SK-N-SH (cell line): ENCODE results near the gene ITIH2. TPM values are rescaled to one million over a fixed set of nuclear protein-coding genes. Genes with fewer than 3 reads are reported as not detected.

Source experiments
- CTCF ChIA-PET: fragments of 300-600, 350-600 bp; formaldehyde crosslinking; extraction: SDS; loops from one replicate; lab custom pipeline; 2021; lab: Yijun Ruan, JAX
- POLR2A ChIA-PET: fragments of 350-600 bp; sonication (Branson Sonifier 250); formaldehyde crosslinking; extraction: SDS; loops from one replicate; lab custom pipeline; 2020; ENCODE audit warnings: antibody characterized with exemption, inconsistent platforms; lab: Yijun Ruan, JAX
- DNase-seq: peaks from one replicate; pipeline ENCODE4 v3.0.0; 2012
- H2AFZ ChIP-seq: fragments of 200-600 bp; sonication (generic); 2 replicates; pipeline ENCODE4 v1.8.1; 2016; ENCODE audit warnings: antibody characterized with exemption, mild to moderate bottlenecking, low read depth
- H3F3A ChIP-seq: fragments of 200-600 bp; sonication (generic); replicated peaks from 2 replicates; pipeline ENCODE3; 2016; ENCODE audit warnings: antibody characterized with exemption, mild to moderate bottlenecking; ENCODE audit not compliant: insufficient read depth
- H3K27ac ChIP-seq, 2 experiments: fragments of 200-500 bp in 1 of 2; fragments of 200-600 bp in 1 of 2; sonication (Bioruptor generic) in 1 of 2; sonication (generic), shearing (Covaris generic) in 1 of 2; 2 replicates each; pipeline versions ENCODE4 v1.5.1 to v1.6.1; 2014 to 2016; ENCODE audit warnings: low read depth in 2 of 2, inconsistent platforms in 1 of 2, low read length in 1 of 2, mild to moderate bottlenecking in 1 of 2, mixed read lengths in 1 of 2
- H3K27me3 ChIP-seq: fragments of 200-600 bp; sonication (generic), shearing (Covaris generic); 2 replicates; pipeline ENCODE4 v1.6.1; 2016; ENCODE audit warnings: mixed run types; ENCODE audit not compliant: insufficient read depth
- H3K36me3 ChIP-seq, 2 experiments: fragments of 200-500 bp in 1 of 2; fragments of 200-600 bp in 1 of 2; sonication (Bioruptor generic) in 1 of 2; sonication (generic) in 1 of 2; replicated peaks in 1 of 2; 2 replicates each; pipeline versions ENCODE3 to v1.5.1; 2014 to 2016; ENCODE audit warnings: low read length in 1 of 2, mild to moderate bottlenecking in 1 of 2; ENCODE audit not compliant: insufficient read depth in 2 of 2, control insufficient read depth in 1 of 2
- H3K4me1 ChIP-seq, 2 experiments: fragments of 200-500 bp in 1 of 2; fragments of 200-600 bp in 1 of 2; sonication (Bioruptor generic) in 1 of 2; sonication (generic), shearing (Covaris generic) in 1 of 2; 2 replicates each; pipeline versions ENCODE4 v1.5.1 to v1.6.1; 2014 to 2016; ENCODE audit warnings: low read depth in 1 of 2, low read length in 1 of 2, mixed run types in 1 of 2; ENCODE audit not compliant: insufficient read depth in 2 of 2, control insufficient read depth in 1 of 2
- H3K4me2 ChIP-seq: fragments of 200-600 bp; sonication (generic), shearing (Covaris generic); 2 replicates; pipeline ENCODE4 v1.6.1; 2017; ENCODE audit warnings: mixed run types
- H3K4me3 ChIP-seq, 2 experiments: fragments of 200-500 bp in 1 of 2; fragments of 200-600 bp in 1 of 2; sonication (Bioruptor generic) in 1 of 2; sonication (generic), shearing (Covaris generic) in 1 of 2; 2 replicates each; pipeline versions ENCODE4 v1.5.1 to v1.8.1; 2014 to 2016; ENCODE audit warnings: low read depth in 2 of 2, inconsistent platforms in 1 of 2, low read length in 1 of 2, mild to moderate bottlenecking in 1 of 2, mixed read lengths in 1 of 2, moderate library complexity in 1 of 2
- H3K79me2 ChIP-seq: fragments of 200-600 bp; sonication (generic); 2 replicates; pipeline ENCODE4 v1.8.1; 2017; ENCODE audit warnings: mild to moderate bottlenecking; ENCODE audit not compliant: insufficient read depth
- H3K9ac ChIP-seq: fragments of 200-600 bp; sonication (generic); 2 replicates; pipeline ENCODE4 v1.6.1; 2017; ENCODE audit warnings: mixed run types
- H3K9me2 ChIP-seq: fragments of 200-600 bp; sonication (generic); 2 replicates; pipeline ENCODE4 v1.6.1; 2017; ENCODE audit warnings: mixed run types
- H3K9me3 ChIP-seq: fragments of 200-600 bp; sonication (generic); 2 replicates; pipeline ENCODE4 v1.6.1; 2017; ENCODE audit warnings: mixed run types, mild to moderate bottlenecking, moderate library complexity
- H4K20me1 ChIP-seq: fragments of 200-600 bp; sonication (generic); 2 replicates; pipeline ENCODE4 v1.6.1; 2017; ENCODE audit warnings: mild to moderate bottlenecking, mixed run types; ENCODE audit not compliant: insufficient read depth
- CHD2 ChIP-seq: fragments of 150-350 bp; IDR thresholded peaks from 2 replicates; pipeline ENCODE4 v1.6.1; 2018; ENCODE audit warnings: low read length; ENCODE audit not compliant: partially characterized antibody
- EZH2phosphoT487 ChIP-seq: fragments of 200-600 bp; sonication (generic); IDR thresholded peaks from 2 replicates; pipeline ENCODE4 v1.6.1; 2017; ENCODE audit warnings: low read depth, mixed run types, mild to moderate bottlenecking, antibody characterized with exemption, moderate library complexity, borderline replicate concordance
- FOSL2 ChIP-seq: IDR thresholded peaks from 2 replicates; pipeline ENCODE4 v1.4.0; 2012; ENCODE audit warnings: low read depth, mild to moderate bottlenecking, moderate library complexity, borderline replicate concordance
- FOXM1 ChIP-seq: IDR thresholded peaks from 2 replicates; pipeline ENCODE4 v1.4.0; 2012; ENCODE audit warnings: low read depth, mild to moderate bottlenecking
- GABPA ChIP-seq: IDR thresholded peaks from 2 replicates; pipeline ENCODE4 v1.4.0; 2012; ENCODE audit warnings: low read depth, mild to moderate bottlenecking
- GATA2 ChIP-seq: sonication (generic); formaldehyde crosslinking; IDR thresholded peaks from 2 replicates; pipeline ENCODE4 v1.5.0; 2020; ENCODE audit warnings: mild to moderate bottlenecking, missing genetic modification reagents
- JUND ChIP-seq: IDR thresholded peaks from 2 replicates; pipeline ENCODE4 v1.4.0; 2012
- NFIC ChIP-seq: IDR thresholded peaks from 2 replicates; pipeline ENCODE4 v1.4.0; 2012; ENCODE audit warnings: borderline replicate concordance
- NRF1 ChIP-seq: IDR thresholded peaks from 2 replicates; pipeline ENCODE4 v1.6.1; 2012; ENCODE audit warnings: low read depth, mild to moderate bottlenecking, low read length
- RCOR1 ChIP-seq: fragments of 150-350 bp; IDR thresholded peaks from 2 replicates; pipeline ENCODE4 v1.6.1; 2017; ENCODE audit warnings: antibody characterized with exemption, low read length
- RFX5 ChIP-seq: IDR thresholded peaks from 2 replicates; pipeline ENCODE4 v1.6.1; 2012; ENCODE audit warnings: mild to moderate bottlenecking, improper control_type of control experiment, low read length
- SIN3A ChIP-seq: IDR thresholded peaks from 2 replicates; pipeline ENCODE4 v1.6.1; 2012; ENCODE audit warnings: low read depth, mild to moderate bottlenecking, low read length, moderate library complexity, borderline replicate concordance
- TAF1 ChIP-seq: IDR thresholded peaks from 2 replicates; pipeline ENCODE4 v1.6.1; 2012; ENCODE audit warnings: low read depth, mild to moderate bottlenecking, low read length, moderate library complexity, borderline replicate concordance
- TCF12 ChIP-seq: IDR thresholded peaks from 2 replicates; pipeline ENCODE4 v1.4.0; 2012
- TEAD4 ChIP-seq: IDR thresholded peaks from 2 replicates; pipeline ENCODE4 v1.4.0; 2012; ENCODE audit warnings: mild to moderate bottlenecking, borderline replicate concordance; ENCODE audit not compliant: insufficient read depth
- YY1 ChIP-seq: IDR thresholded peaks from 2 replicates; pipeline ENCODE4 v1.4.0; 2012; ENCODE audit warnings: low read depth, mild to moderate bottlenecking
- WGBS: methylation state at CpG from one replicate; pipeline ENCODE4 v1.1.6; 2017; ENCODE audit warnings: low lambda C conversion rate; 5-methylcytosine and 5-hydroxymethylcytosine counted together
- polyA plus RNA-seq, 3 experiments: library from polyadenylated mRNA; depleted of rRNA; stranded (reverse); fragments of >200 nt; gene quantifications; 2 replicates each; pipeline ENCODE4 v1.2.3, GENCODE V29; 2012
- TF ChIP-seq, protein P1 (sequence below): IDR thresholded peaks from 2 replicates; pipeline ENCODE4; 2012

Gene ITIH2
- polyA plus RNA-seq, 1 of the 3 experiments (the other 2 are of a cell fraction): not detected

DNA sequence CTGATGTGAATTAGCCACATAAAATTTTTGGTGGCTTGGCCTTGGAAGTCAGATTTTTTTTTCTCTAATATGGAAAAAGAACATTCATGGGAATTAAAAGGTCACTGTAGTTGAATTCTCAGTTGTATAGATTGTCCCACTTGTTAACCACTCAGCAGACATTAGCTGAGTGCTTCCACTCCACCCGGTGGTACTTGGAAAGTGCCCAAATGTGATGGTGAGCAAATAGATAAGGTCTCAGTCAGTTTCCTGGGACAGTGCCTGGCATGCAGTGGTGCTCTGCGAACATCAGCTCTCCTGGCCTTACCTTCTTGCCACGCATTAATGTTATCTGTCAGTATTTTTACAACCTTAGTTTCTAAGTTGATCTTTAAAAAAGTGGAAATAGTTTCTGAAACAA, 86.3 kb downstream of the ITIH2 start:
- H3K4me3 ChIP-seq: peak overlapping the region; percentile 85 to 92
- ChIA-PET CTCF (interaction anchor here (1.0 to 2.2 kb wide), 2 partner anchors 83 to 264 kb away, joined by 4 to 10 read pairs; no protein-coding TSS in a partner anchor), POLR2A (no interaction called here)
- H3K79me2 ChIP-seq: peaks cover 100% of the 10 kb centered on the region
- peak overlapping the region in 1 of 2 experiments; percentile 65; a peak in 1 of 4 replicates for H3K27ac ChIP-seq
- H3K9ac ChIP-seq: peak overlapping the region; percentile 88
- peaks cover 16% of the 10 kb centered on the region for H3F3A ChIP-seq
- peak; percentile 79 for TF ChIP-seq GATA2 (CRISPR knock-in tag)
- TF ChIP-seq RCOR1: peak; percentile 32; the same call in 1 of the 2 replicates
- TF ChIP-seq TAF1: no peak
- TF ChIP-seq NFIC: peak; percentile 59; the same call in 1 of the 2 replicates
- peak; percentile 25; the same call in 1 of the 2 replicates for TF ChIP-seq TCF12
- TF ChIP-seq RFX5: no peak
- TF ChIP-seq GABPA: no peak
- no peak for TF ChIP-seq FOSL2
- H3K4me2 ChIP-seq: peak overlapping the region; percentile 86
- peaks cover 82% of the 10 kb centered on the region for H4K20me1 ChIP-seq
- no peaks in the 10 kb centered on the region for H3K27me3 ChIP-seq
- H3K36me3 ChIP-seq: peaks cover 13 to 17% of the 10 kb centered on the region in 2 experiments
- DNase-seq: peak; percentile 63
- H3K9me3 ChIP-seq: no peaks in the 10 kb centered on the region
- 18% methylated on average over 3 of the region's 3 CpGs for WGBS
- peaks cover 14% of the 10 kb centered on the region in 2 experiments; a peak in 3 of 4 replicates for H3K4me1 ChIP-seq
- H2AFZ ChIP-seq: no peak overlapping the region
- no peaks in the 10 kb centered on the region for H3K9me2 ChIP-seq

GRCh38 chr10:7792541-7792940, 89.4 kb downstream of the ITIH2 start:
- no peak overlapping the region for H3K9ac ChIP-seq
- TF ChIP-seq TEAD4 (no peak), TCF12 (peak; percentile 48), YY1 (no peak), NRF1 (no peak), CHD2 (no peak), JUND (no peak), SIN3A (no peak), FOXM1 (no peak), EZH2phosphoT487 (no peak), FOSL2 (peak; percentile 15; the same call in 1 of the 2 replicates), RCOR1 (no peak)
- TF ChIP-seq, protein P1, sequence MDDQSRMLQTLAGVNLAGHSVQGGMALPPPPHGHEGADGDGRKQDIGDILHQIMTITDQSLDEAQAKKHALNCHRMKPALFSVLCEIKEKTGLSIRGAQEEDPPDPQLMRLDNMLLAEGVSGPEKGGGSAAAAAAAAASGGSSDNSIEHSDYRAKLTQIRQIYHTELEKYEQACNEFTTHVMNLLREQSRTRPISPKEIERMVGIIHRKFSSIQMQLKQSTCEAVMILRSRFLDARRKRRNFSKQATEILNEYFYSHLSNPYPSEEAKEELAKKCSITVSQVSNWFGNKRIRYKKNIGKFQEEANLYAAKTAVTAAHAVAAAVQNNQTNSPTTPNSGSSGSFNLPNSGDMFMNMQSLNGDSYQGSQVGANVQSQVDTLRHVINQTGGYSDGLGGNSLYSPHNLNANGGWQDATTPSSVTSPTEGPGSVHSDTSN: peak; percentile 39
- no peaks in the 10 kb centered on the region for H3K27me3 ChIP-seq
- POLR2A ChIA-PET: no interaction called here
- peaks cover 23% of the 10 kb centered on the region for H3F3A ChIP-seq
- H4K20me1 ChIP-seq: peaks cover 70% of the 10 kb centered on the region
- 0 out of 2 replicates have a peak overlapping the region, but pooled peaks have one; percentile 3 for H3K4me2 ChIP-seq
- H3K9me3 ChIP-seq: no peaks in the 10 kb centered on the region
- no peak for DNase-seq
- H3K4me1 ChIP-seq: peaks cover 10 to 20% of the 10 kb centered on the region in 2 experiments
- H3K79me2 ChIP-seq: peaks cover 94% of the 10 kb centered on the region
- H3K36me3 ChIP-seq: peaks cover 22 to 28% of the 10 kb centered on the region in 2 experiments
- WGBS: 53% methylated on average over 1 of the region's 1 CpG
- H2AFZ ChIP-seq: no peak overlapping the region
- peak overlapping the region in 1 of 2 experiments; percentile 21; a peak in 1 of 4 replicates for H3K27ac ChIP-seq
- CTCF ChIA-PET: interaction anchor here (1.0 kb wide), 1 partner anchor 18 kb away, joined by 3 read pairs; no protein-coding TSS in a partner anchor
- no peaks in the 10 kb centered on the region for H3K9me2 ChIP-seq
- no peak overlapping the region for H3K4me3 ChIP-seq
